SK-N-SH treated with all-trans-retinoic acid at 6 μM for 48 hours (cell line): ENCODE measurements around the gene CACNB2.

ENCODE experiments used
- ATAC-seq: fragments of 200-7000 bp; cut with Tn5 transposase; 3 replicates; pipeline ENCODE4 v1.9.1; 2020; ENCODE audit warnings: mild to moderate bottlenecking, moderate library complexity
- ARNTL ChIP-seq: fragments of 450-650 bp; formaldehyde crosslinking; IDR thresholded peaks from 2 replicates; pipeline ENCODE4 v1.5.0; 2020; ENCODE audit warnings: low read depth, mild to moderate bottlenecking, moderate library complexity, borderline replicate concordance
- BACH2 ChIP-seq: fragments of 250-450 bp; sonication (Bioruptor Pico); IDR thresholded peaks from 2 replicates; pipeline ENCODE4 v1.9.0; 2021; ENCODE audit warnings: mild to moderate bottlenecking, borderline replicate concordance
- CREB5 ChIP-seq: fragments of 250-450 bp; sonication (Bioruptor Pico); IDR thresholded peaks from 2 replicates; pipeline ENCODE4 v1.5.1; 2020; ENCODE audit warnings: low read depth, mild to moderate bottlenecking, moderate library complexity
- CSDC2 ChIP-seq: fragments of 250-450 bp; sonication (Bioruptor Pico); IDR thresholded peaks from 2 replicates; pipeline ENCODE4 v1.5.0; 2020; ENCODE audit warnings: mild to moderate bottlenecking, moderate library complexity
- CSRNP3 ChIP-seq: fragments of 250-450 bp; sonication (Bioruptor Pico); IDR thresholded peaks from 2 replicates; pipeline ENCODE4 v1.5.1; 2021; ENCODE audit warnings: mild to moderate bottlenecking, moderate library complexity
- ESRRG ChIP-seq: fragments of 250-450 bp; sonication (Bioruptor Pico); IDR thresholded peaks from 2 replicates; pipeline ENCODE4 v1.6.1; 2021; ENCODE audit warnings: mild to moderate bottlenecking
- ISL1 ChIP-seq: fragments of 250-450 bp; sonication (Bioruptor Pico); IDR thresholded peaks from 2 replicates; pipeline ENCODE4 v2.1.2; 2022; ENCODE audit warnings: mild to moderate bottlenecking, moderate library complexity
- OSR1 ChIP-seq: fragments of 250-450 bp; sonication (Bioruptor Pico); IDR thresholded peaks from 2 replicates; pipeline ENCODE4 v1.8.0; 2022; ENCODE audit warnings: moderate library complexity, mild to moderate bottlenecking, inconsistent platforms
- PATZ1 ChIP-seq: fragments of 250-450 bp; sonication (Bioruptor Pico); IDR thresholded peaks from 2 replicates; pipeline ENCODE4 v1.8.0; 2020; ENCODE audit warnings: mild to moderate bottlenecking, moderate library complexity, borderline replicate concordance
- POU6F1 ChIP-seq: fragments of 250-450 bp; sonication (Bioruptor Pico); IDR thresholded peaks from 2 replicates; pipeline ENCODE4 v1.8.0; 2021; ENCODE audit warnings: low read depth, mild to moderate bottlenecking, moderate library complexity, borderline replicate concordance
- PPARA ChIP-seq: fragments of 250-450 bp; sonication (Bioruptor Pico); IDR thresholded peaks from 2 replicates; pipeline ENCODE4 v1.5.0; 2020; ENCODE audit warnings: mild to moderate bottlenecking, borderline replicate concordance
- RARB ChIP-seq: fragments of 250-450 bp; sonication (Bioruptor Pico); IDR thresholded peaks from 2 replicates; pipeline ENCODE4 v1.8.0; 2021; ENCODE audit warnings: mild to moderate bottlenecking, moderate library complexity
- SNAI2 ChIP-seq: fragments of 250-450 bp; sonication (Bioruptor Pico); IDR thresholded peaks from 2 replicates; pipeline ENCODE4 v1.5.0; 2020; ENCODE audit warnings: mild to moderate bottlenecking, moderate library complexity
- TOX ChIP-seq: fragments of 250-450 bp; sonication (Bioruptor Pico); IDR thresholded peaks from 2 replicates; pipeline ENCODE4 v1.8.0; 2021; ENCODE audit warnings: mild to moderate bottlenecking, moderate library complexity, borderline replicate concordance
- TSHZ2 ChIP-seq: fragments of 250-450 bp; sonication (Bioruptor Pico); IDR thresholded peaks from 2 replicates; pipeline ENCODE4 v1.5.0; 2020; ENCODE audit warnings: mild to moderate bottlenecking, moderate library complexity
- ZC3H10 ChIP-seq: fragments of 250-450 bp; sonication (Bioruptor Pico); IDR thresholded peaks from 2 replicates; pipeline ENCODE4 v1.5.1; 2021; ENCODE audit warnings: mild to moderate bottlenecking, moderate library complexity
- ZFP3 ChIP-seq: fragments of 250-450 bp; sonication (Bioruptor Pico); IDR thresholded peaks from 2 replicates; pipeline ENCODE4 v1.5.0; 2020; ENCODE audit warnings: mild to moderate bottlenecking, moderate library complexity
- ZFP30 ChIP-seq: fragments of 450-650 bp; formaldehyde crosslinking; IDR thresholded peaks from 2 replicates; pipeline ENCODE4 v1.5.0; 2022; ENCODE audit warnings: mild to moderate bottlenecking, moderate library complexity
- ZNF565 ChIP-seq: fragments of 450-650 bp; formaldehyde crosslinking; conservative IDR thresholded peaks from 2 replicates; pipeline ENCODE4 v1.5.0; 2020; ENCODE audit warnings: low read depth, mild to moderate bottlenecking, moderate library complexity
- ZNF70 ChIP-seq: fragments of 450-650 bp; formaldehyde crosslinking; IDR thresholded peaks from 2 replicates; pipeline ENCODE4 v1.5.0; 2020; ENCODE audit warnings: mild to moderate bottlenecking, moderate library complexity
- ZNF8 ChIP-seq: fragments of 450-650 bp; formaldehyde crosslinking; IDR thresholded peaks from 2 replicates; pipeline ENCODE4 v1.5.0; 2020; ENCODE audit warnings: mild to moderate bottlenecking, moderate library complexity

CACNB2 gene

GRCh38 chr10:18501629-18502028, 361.4 kb downstream of the CACNB2 start:
- ATAC-seq, result no peak
- TF ChIP-seq ISL1 (no peak), ARNTL (CRISPR knock-in tag) (no peak), BACH2 (CRISPR knock-in tag) (no peak), PPARA (CRISPR knock-in tag) (no peak), ZNF8 (CRISPR knock-in tag) (no peak), CREB5 (CRISPR knock-in tag) (no peak), ZC3H10 (CRISPR knock-in tag) (no peak), PATZ1 (no peak), POU6F1 (CRISPR knock-in tag) (no peak), CSRNP3 (CRISPR knock-in tag) (no peak), ZFP3 (no peak), ESRRG (CRISPR knock-in tag) (no peak), OSR1 (CRISPR knock-in tag) (no peak), TSHZ2 (CRISPR knock-in tag) (no peak), CSDC2 (CRISPR knock-in tag) (no peak)

- no peak for ATAC-seq
- TF ChIP-seq ZNF565 (no peak), PATZ1 (no peak), ISL1 (no peak), CSRNP3 (CRISPR knock-in tag) (no peak), TSHZ2 (CRISPR knock-in tag) (no peak), TOX (CRISPR knock-in tag) (no peak), RARB (no peak), BACH2 (CRISPR knock-in tag) (no peak), OSR1 (CRISPR knock-in tag) (no peak), ZFP30 (CRISPR knock-in tag) (no peak), ZFP3 (no peak), SNAI2 (CRISPR knock-in tag) (no peak), ZNF70 (no peak)
Measured at GRCh38 chr10:18504161-18504560, 363.9 kb downstream of the CACNB2 start.
